Fibroblast of skin of right quadriceps (primary cell): ENCODE measurements around the gene WDR20.

ENCODE experiments used
- DNase-seq: peaks from one replicate; pipeline ENCODE4 v3.0.0-alpha.2; 2013

Gene WDR20

GRCh38 chr14:102246071-102246470 is 106.4 kb downstream of the WDR20 start:
- no peak for DNase-seq

- DNase-seq, result no peak
These were observed 108.4 kb downstream of the WDR20 start for GRCh38 chr14:102248121-102248520.

GRCh38 chr14:102249041-102249440 is 109.3 kb downstream of the WDR20 start:
- DNase-seq, result peak; percentile 22

GRCh38 chr14:102249981-102250380 is 110.3 kb downstream of the WDR20 start:
- no peak for DNase-seq

- DNase-seq, result no peak
These were observed 110.9 kb downstream of the WDR20 start for GRCh38 chr14:102250636-102251035.

- DNase-seq, result no peak
These were observed 111.5 kb downstream of the WDR20 start for GRCh38 chr14:102251161-102251560.

GRCh38 chr14:102252834-102253801 is 113.4 kb downstream of the WDR20 start:
- no peak for DNase-seq

GRCh38 chr14:102255401-102256190 is 115.9 kb downstream of the WDR20 start:
- DNase-seq, result peak; percentile 13

- DNase-seq, result no peak
These were observed 117.0 kb downstream of the WDR20 start for GRCh38 chr14:102256716-102257115.

GRCh38 chr14:102258136-102258535 is 118.4 kb downstream of the WDR20 start:
- DNase-seq, result no peak
